HFF-Myc (cell line): ENCODE data around the gene SCAPER.

Experiments used
- DNase-seq: peaks from one replicate; pipeline ENCODE4 v3.0.0-alpha.2; 2011; ENCODE audit warnings: low read depth; ENCODE audit errors: extremely low read depth
- H3K4me3 ChIP-seq: replicated peaks from 2 replicates; pipeline ENCODE4 v1.5.1; 2011; ENCODE audit warnings: low read depth, mild to moderate bottlenecking, control low read depth, low read length
- CTCF ChIP-seq: IDR thresholded peaks from 2 replicates; pipeline ENCODE4 v1.5.1; 2012; ENCODE audit warnings: mild to moderate bottlenecking, low read depth, low read length, control low read depth; ENCODE audit errors: missing control alignments

Gene SCAPER

GRCh38 chr15:76342058-76342381 is 563.1 kb downstream of the SCAPER start:
- TF ChIP-seq CTCF = no peak
- peak overlapping the region; percentile 75 for H3K4me3 ChIP-seq
- no peak for DNase-seq

GRCh38 chr15:76341366-76342057 is 563.6 kb downstream of the SCAPER start:
- no peak for DNase-seq
- H3K4me3 ChIP-seq = peak overlapping the region; percentile 75
- no peak for TF ChIP-seq CTCF

GRCh38 chr15:76340803-76341365 is 564.3 kb downstream of the SCAPER start:
- no peak for DNase-seq
- peak overlapping the region; percentile 75 for H3K4me3 ChIP-seq
- TF ChIP-seq CTCF = peak; percentile 18

- no peak for DNase-seq
- no peak for TF ChIP-seq CTCF
- peak overlapping the region; percentile 75 for H3K4me3 ChIP-seq
Measured at GRCh38 chr15:76340198-76340802, 564.8 kb downstream of the SCAPER start.

GRCh38 chr15:76339305-76340197 is 565.6 kb downstream of the SCAPER start:
- TF ChIP-seq CTCF = no peak
- peak overlapping the region; percentile 75 for H3K4me3 ChIP-seq
- DNase-seq = no peak

- peak overlapping the region; percentile 75 for H3K4me3 ChIP-seq
- TF ChIP-seq CTCF = no peak
- no peak for DNase-seq
Measured at GRCh38 chr15:76338486-76339304, 566.4 kb downstream of the SCAPER start.
